Measurements from ENCODE around the gene HOXD13. TPM values are rescaled to one million over a fixed set of nuclear protein-coding genes. Genes with fewer than 3 reads are reported as not detected.

Gene HOXD13
- total and polyA plus RNA-seq, 2 of the 8 experiments (the other 6 are each of a cell fraction or from before 2014, with no cell fraction given): not detected

GRCh38 chr2:176114120-176114929, 21.8 kb downstream of the HOXD13 start (continued):
- TF ChIP-seq ATF2 (IDR thresholded peaks at IDR 0.05; ENCODE audit: low read length) (no peak), CHD1 (IDR thresholded peaks at IDR 0.05; ENCODE audit: low read depth, low read length) (no peak), CBX8 (IDR thresholded peaks at IDR 0.05; ENCODE audit: borderline replicate concordance, low read depth, low read length) (no peak), ZNF274 (IDR thresholded peaks at IDR 0.05; ENCODE audit: borderline replicate concordance, extremely low read depth, low read length) (no peak), CEBPB (IDR thresholded peaks at IDR 0.05; ENCODE audit: low read depth, low read length) (no peak), SAP30 (IDR thresholded peaks at IDR 0.05; ENCODE audit: insufficient read depth, insufficient replicate concordance, low read length) (no peak)

All from H1 (cell line).